Measurements from ENCODE around the gene GAMT.
"Not testable (repeated sequence)": the region's sequence is repeated elsewhere in the genome, so short reads cannot be mapped to it uniquely, and the experiment has no call there.

The GAMT gene

DNA sequence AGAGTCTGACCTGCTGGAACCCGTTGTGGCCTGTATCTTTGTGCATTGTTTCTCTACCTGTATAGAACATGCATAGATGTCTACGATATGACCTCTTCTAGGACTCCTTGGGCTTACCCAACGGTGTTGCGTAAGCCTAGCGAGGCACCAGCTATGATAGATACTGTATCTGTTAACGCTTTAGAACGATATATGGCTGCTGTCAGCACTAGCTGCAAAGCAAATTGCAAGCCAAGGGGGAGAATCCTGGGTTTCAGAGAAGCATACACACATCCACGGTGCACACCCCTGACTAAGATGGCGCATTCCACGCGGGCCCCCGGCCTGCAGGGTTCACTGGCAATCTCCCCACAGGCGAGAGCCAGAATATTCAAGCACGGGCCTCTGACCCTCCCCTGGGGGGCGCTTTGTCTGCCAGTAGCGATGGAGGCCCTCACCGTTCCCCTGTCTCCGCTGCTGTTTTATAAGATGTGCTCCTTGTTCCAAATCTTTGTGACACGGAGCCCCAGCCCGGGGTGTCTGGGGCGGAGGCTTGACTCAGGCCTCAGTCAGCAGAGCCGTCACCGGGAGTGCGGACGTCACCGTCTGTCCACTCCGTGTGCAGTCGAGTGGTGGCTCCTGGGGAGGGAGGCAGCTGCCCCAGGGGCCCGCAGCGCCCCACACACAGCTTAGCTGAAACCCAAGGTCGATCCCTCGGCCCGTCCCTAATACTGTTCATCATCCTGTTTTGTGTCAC is 23.9 kb upstream of the GAMT start:
- H3K9me3 Mint-ChIP-seq: no peaks in the 10 kb centered on the region
- no peaks in the 10 kb centered on the region for H3K27me3 Mint-ChIP-seq
- no peak overlapping the region for H3K4me3 Mint-ChIP-seq
- DNase-seq: no peak
- ATAC-seq: no peak
- H3K27ac Mint-ChIP-seq: no peak overlapping the region
- peaks cover 5% of the 10 kb centered on the region for H3K4me1 Mint-ChIP-seq

- Mint-ChIP-seq H3K4me1 (peaks cover 5% of the 10 kb centered on the region), H3K9me3 (no peaks in the 10 kb centered on the region), H3K27ac (peak overlapping the region in 1 of 2 donors; percentile 89), H3K4me3 (no peak overlapping the region), H3K27me3 (no peaks in the 10 kb centered on the region)
- no peak for ATAC-seq
- DNase-seq: no peak
Measured at GRCh38 chr19:1424192-1424955, 23.0 kb upstream of the GAMT start.

- Mint-ChIP-seq H3K4me3 (no peak overlapping the region), H3K27ac (peak overlapping the region in 1 of 2 donors; percentile 6), H3K4me1 (peaks cover 5% of the 10 kb centered on the region), H3K27me3 (no peaks in the 10 kb centered on the region), H3K9me3 (no peaks in the 10 kb centered on the region)
- ATAC-seq (no peak), DNase-seq (no peak)
Measured at GRCh38 chr19:1423436-1424191, 22.3 kb upstream of the GAMT start.

GRCh38 chr19:1422943-1423342 is 21.6 kb upstream of the GAMT start:
- peaks cover 5% of the 10 kb centered on the region for H3K4me1 Mint-ChIP-seq
- no peak for DNase-seq
- H3K9me3 Mint-ChIP-seq: no peaks in the 10 kb centered on the region
- ATAC-seq: no peak
- H3K27ac Mint-ChIP-seq: no peak overlapping the region
- H3K27me3 Mint-ChIP-seq: no peaks in the 10 kb centered on the region
- H3K4me3 Mint-ChIP-seq: no peak overlapping the region

GRCh38 chr19:1422360-1422759 is 21.0 kb upstream of the GAMT start:
- H3K27ac Mint-ChIP-seq: no peak overlapping the region

DNA sequence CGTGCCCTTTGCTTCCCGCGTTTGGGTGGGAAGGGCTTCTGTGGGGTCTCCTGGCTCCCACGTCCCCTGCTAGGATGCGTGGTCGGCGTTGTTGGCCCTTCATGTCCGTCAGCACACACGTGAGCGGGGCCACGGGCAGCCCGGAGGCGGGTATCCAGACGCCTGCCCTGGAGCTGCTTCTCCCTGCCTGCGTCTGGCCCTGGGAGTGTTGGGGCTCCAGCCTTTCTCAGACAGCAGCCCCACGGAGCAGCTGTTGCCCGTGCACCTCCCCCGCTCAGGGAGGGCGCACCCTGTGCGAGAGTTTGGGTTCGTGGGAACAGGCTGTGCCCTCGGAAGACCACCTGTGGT is 20.6 kb upstream of the GAMT start:
- ATAC-seq (peak; percentile 20), DNase-seq (no peak)
- Mint-ChIP-seq H3K4me3 (no peak overlapping the region), H3K27ac (no peak overlapping the region), H3K27me3 (no peaks in the 10 kb centered on the region), H3K9me3 (no peaks in the 10 kb centered on the region), H3K4me1 (peaks cover 14% of the 10 kb centered on the region)

More at GRCh38 chr19:1422360-1422759, 21.0 kb upstream of the GAMT start:
- DNase-seq (no peak), ATAC-seq (peak; percentile 10)
- Mint-ChIP-seq H3K27me3 (no peaks in the 10 kb centered on the region), H3K9me3 (no peaks in the 10 kb centered on the region), H3K4me1 (peaks cover 10% of the 10 kb centered on the region), H3K4me3 (no peak overlapping the region)

- no peak overlapping the region for H3K4me3 Mint-ChIP-seq
- DNase-seq (no peak), ATAC-seq (peak; percentile 18)
- no peaks in the 10 kb centered on the region for H3K9me3 Mint-ChIP-seq
- no peaks in the 10 kb centered on the region for H3K27me3 Mint-ChIP-seq
- no peak overlapping the region for H3K27ac Mint-ChIP-seq
- H3K4me1 Mint-ChIP-seq: peaks cover 18% of the 10 kb centered on the region
Measured at GRCh38 chr19:1421218-1421957, 20.0 kb upstream of the GAMT start.

DNA sequence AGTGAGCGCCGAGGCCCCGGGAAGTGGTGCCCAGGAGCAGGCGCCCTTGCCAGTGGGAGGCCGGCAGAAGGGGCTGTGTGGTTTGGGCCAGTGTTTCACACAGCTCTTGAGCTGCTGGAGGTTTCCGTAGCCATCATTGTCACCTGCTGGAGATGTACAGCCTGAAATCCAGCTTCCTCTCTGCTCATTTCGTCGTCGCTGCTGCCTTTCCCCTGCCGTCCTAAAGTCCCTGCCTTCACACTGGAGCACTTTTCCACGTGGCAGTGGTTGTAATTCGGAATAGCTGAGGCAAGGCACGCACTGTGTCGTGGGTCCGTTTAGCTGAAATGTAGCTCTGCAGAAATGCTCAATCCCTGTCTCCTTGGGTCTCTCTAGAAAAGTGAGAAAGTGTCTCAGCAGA is 19.2 kb upstream of the GAMT start:
- H3K27me3 Mint-ChIP-seq: no peaks in the 10 kb centered on the region
- H3K9me3 Mint-ChIP-seq: no peaks in the 10 kb centered on the region
- DNase-seq (no peak), ATAC-seq (no peak)
- H3K4me3 Mint-ChIP-seq: no peak overlapping the region
- H3K27ac Mint-ChIP-seq: no peak overlapping the region
- peaks cover 26% of the 10 kb centered on the region for H3K4me1 Mint-ChIP-seq

- not testable (repeated sequence) for H3K4me3 Mint-ChIP-seq, H3K9me3 Mint-ChIP-seq, H3K27me3 Mint-ChIP-seq, H3K27ac Mint-ChIP-seq, DNase-seq, ATAC-seq
- peaks cover 32% of the 10 kb centered on the region for H3K4me1 Mint-ChIP-seq
Measured at GRCh38 chr19:1420085-1420484, 18.7 kb upstream of the GAMT start.

DNA sequence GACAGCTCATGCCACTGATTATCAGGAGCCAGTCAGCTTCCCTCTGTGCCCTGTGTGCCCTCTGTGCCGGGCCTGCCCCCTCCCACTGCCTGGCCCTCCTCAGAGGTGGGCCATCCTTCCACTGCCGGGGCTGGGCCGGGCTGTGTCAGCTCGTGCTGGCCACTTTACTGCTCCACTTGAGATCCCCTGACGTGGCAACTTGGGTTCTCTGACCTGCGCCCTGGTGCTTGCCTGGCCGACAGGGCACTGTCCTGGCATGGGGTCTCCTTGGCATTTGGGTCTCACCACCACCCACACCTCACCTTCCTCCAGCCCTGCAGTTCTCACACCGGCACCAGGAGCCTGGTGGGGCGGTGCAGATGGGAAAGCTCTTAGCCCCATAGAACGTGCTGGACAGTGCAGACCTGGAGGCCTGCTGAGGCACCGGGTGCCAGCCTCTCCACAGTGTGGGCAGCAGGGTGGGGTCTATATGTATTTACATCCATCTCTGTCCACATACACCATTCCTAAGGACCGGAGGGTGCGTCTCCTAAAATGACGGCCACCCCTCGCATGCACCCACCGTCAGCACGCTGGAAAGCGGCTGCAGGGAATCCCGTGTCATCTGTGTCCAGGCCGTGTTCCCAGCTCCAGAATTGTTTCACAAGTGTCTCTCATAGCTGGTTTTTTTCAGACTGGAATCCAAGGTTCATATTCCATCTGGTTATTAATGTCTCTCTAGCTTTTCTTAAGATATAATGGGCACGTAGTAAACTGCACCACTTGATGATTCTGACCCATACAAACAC is 17.8 kb upstream of the GAMT start:
- peaks cover 38% of the 10 kb centered on the region for H3K4me1 Mint-ChIP-seq

DNA sequence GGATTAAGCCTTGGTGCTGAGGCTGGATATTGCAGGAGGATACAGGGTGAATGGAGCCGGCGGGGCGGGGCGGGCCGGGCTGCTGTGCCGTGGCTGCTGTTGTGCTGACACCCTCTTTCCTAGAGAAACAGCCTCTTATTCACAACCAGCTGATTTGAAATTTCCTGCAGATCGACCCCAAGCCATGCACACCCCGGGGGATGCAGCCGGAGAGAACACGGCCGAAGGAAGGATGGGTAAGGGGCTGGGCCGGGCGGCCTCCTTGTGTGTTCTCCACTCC is 17.1 kb upstream of the GAMT start:
- Mint-ChIP-seq H3K9me3 (no peaks in the 10 kb centered on the region), H3K27ac (no peak overlapping the region), H3K27me3 (no peaks in the 10 kb centered on the region), H3K4me1 (peaks cover 42% of the 10 kb centered on the region), H3K4me3 (no peak overlapping the region)
- ATAC-seq (no peak), DNase-seq (no peak)

More for the DNA sequence above, 17.8 kb upstream of the GAMT start:
- Mint-ChIP-seq H3K4me3 (no peak overlapping the region), H3K27me3 (no peaks in the 10 kb centered on the region), H3K9me3 (no peaks in the 10 kb centered on the region), H3K27ac (no peak overlapping the region)
- ATAC-seq (no peak), DNase-seq (no peak)

DNA sequence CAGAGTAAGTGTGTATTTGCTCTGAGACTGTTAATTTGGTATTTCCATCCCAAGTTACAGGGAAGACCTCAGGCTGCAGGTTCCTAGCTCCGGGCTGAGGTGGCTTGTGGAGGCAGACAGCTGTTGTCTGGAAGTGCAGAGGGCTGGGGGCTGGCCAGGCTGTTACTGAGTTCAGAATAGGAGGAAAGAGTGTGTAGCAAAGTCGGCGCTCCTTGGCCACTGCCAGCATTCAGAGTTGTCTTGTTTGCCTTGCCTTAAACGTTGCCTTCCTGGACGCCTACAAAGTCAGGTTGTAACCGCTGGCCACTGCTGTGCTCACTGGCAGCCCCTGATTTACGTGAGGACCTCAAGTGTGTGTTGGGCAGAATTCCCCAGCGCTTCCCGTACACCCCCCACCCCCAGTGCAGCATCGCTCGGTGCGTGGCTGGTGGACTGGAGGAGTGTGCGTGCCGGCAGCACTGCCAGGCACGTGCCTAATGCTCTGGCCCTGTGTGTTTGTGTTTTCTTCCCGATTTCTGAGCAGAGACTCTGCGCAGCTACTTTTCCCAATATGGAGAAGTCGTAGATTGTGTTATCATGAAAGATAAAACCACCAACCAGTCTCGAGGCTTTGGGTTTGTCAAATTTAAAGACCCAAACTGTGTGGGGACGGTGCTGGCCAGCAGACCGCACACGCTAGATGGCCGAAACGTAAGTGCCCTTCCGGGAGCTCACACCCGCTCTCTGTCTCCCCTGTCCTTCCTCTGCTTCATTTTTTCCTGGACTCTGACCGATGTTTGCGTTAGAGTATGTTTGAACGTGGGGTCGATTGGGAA is 16.5 kb upstream of the GAMT start:
- no peaks in the 10 kb centered on the region for H3K27me3 Mint-ChIP-seq
- no peak overlapping the region for H3K4me3 Mint-ChIP-seq
- DNase-seq (no peak), ATAC-seq (no peak)
- H3K4me1 Mint-ChIP-seq: peaks cover 45% of the 10 kb centered on the region
- no peaks in the 10 kb centered on the region for H3K9me3 Mint-ChIP-seq
- H3K27ac Mint-ChIP-seq: peak overlapping the region; percentile 16 to 85

GRCh38 chr19:1417145-1417544 is 15.8 kb upstream of the GAMT start:
- H3K4me3 Mint-ChIP-seq: no peak overlapping the region
- no peak for DNase-seq
- no peak for ATAC-seq
- H3K9me3 Mint-ChIP-seq: no peaks in the 10 kb centered on the region
- peak overlapping the region in 1 of 2 donors; percentile 85 for H3K27ac Mint-ChIP-seq
- no peaks in the 10 kb centered on the region for H3K27me3 Mint-ChIP-seq
- H3K4me1 Mint-ChIP-seq: peaks cover 52% of the 10 kb centered on the region
